ENCODE results near the gene GTF2F2. TPM values are rescaled to one million over a fixed set of nuclear protein-coding genes. Genes with fewer than 3 reads are reported as not detected.

GTF2F2 gene
- total and polyA plus RNA-seq, 9 of the 15 experiments (the other 6 are each of a cell fraction or from before 2014, with no cell fraction given) = 19.7 to 44.8 (median 32.4) TPM

DNA sequence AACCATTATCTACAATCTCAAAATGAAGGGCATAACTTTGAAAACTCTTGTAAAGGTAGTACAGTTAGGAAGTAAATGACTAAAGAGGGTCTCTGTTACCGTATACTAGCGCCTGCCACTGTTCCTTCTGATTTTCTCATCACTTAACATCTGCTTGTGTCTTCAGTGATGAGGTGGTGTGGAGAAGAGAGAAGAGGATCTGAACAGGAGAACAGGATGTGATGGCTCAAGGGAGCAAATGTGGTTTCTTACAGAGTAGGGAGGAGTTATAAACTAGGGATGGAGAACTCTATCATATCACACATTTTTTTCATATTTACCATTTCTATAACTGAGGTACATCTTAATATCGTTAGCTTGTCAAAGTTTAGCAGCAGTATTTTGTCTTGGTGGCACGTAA lies 79.4 kb downstream of the GTF2F2 start:
- no peak overlapping the region for H3K4me3 ChIP-seq
- WGBS (ENCODE audit: insufficient coverage, low coverage, missing lambda C conversion rate) = 94% methylated on average over 4 of the region's 4 CpGs
- no peaks in the 10 kb centered on the region for H3K9me3 ChIP-seq (replicated peaks; ENCODE audit: control insufficient read depth, insufficient read depth, low read depth, low read length)
- intact Hi-C loops (cut with micrococcal nuclease) = loop anchor here (10.0 kb wide), 1 partner anchor 105 kb away; no protein-coding TSS in a partner anchor
- TF ChIP-seq MTA2 (IDR thresholded peaks at IDR 0.05; ENCODE audit: low read depth) = no peak
- no peak for TF ChIP-seq HNRNPK (IDR thresholded peaks at IDR 0.05; ENCODE audit: low read depth, low read length, poor library complexity, severe bottlenecking)
- H4K20me1 ChIP-seq (replicated peaks; ENCODE audit: control insufficient read depth, insufficient read depth, low read length) = no peaks in the 10 kb centered on the region
- H3K4me2 ChIP-seq (ENCODE audit: insufficient read depth, low read length) = no peak overlapping the region
- in situ Hi-C loops (cut with MboI) = no loop called here
- FAIRE-seq (no peak), ATAC-seq (no peak), DNase-seq (ENCODE audit: extremely low read depth in 1 of 4, low spot score in 3 of 4) (no peak)
- no peaks in the 10 kb centered on the region for H3K27me3 ChIP-seq (ENCODE audit: control insufficient read depth in 2 of 2, insufficient read depth in 2 of 2, low read length in 2 of 2)
- ChIA-PET CTCF (ENCODE audit: low intra/inter-chr PET ratio) (interaction anchor here (0.6 kb wide), 1 partner anchor 9 kb away, joined by 3 read pairs; no protein-coding TSS in a partner anchor), POLR2A (no interaction called here)
- H2AFZ ChIP-seq (ENCODE audit: low read depth, low read length) = no peak overlapping the region
- H3K4me1 ChIP-seq (replicated peaks in 1 of 2; ENCODE audit: control insufficient read depth in 2 of 2, insufficient read depth in 2 of 2, low read length in 2 of 2) = peaks cover 0 to 5% of the 10 kb centered on the region in 2 experiments; a peak in 1 of 5 replicates
- peaks cover 12% of the 10 kb centered on the region for H3K36me3 ChIP-seq (ENCODE audit: control insufficient read depth, insufficient read depth, low read length)
- H3K79me2 ChIP-seq (ENCODE audit: control insufficient read depth, insufficient read depth, low read length) = peaks cover 6% of the 10 kb centered on the region; the same call in 2 of the 3 replicates
- H3K9me1 ChIP-seq (ENCODE audit: control insufficient read depth, insufficient read depth, low read length) = no peaks in the 10 kb centered on the region
- BruUV-seq (replicated peaks) = no TSS peak
- H3K27ac ChIP-seq (ENCODE audit: extremely low read depth, low read depth, low read length) = no peak overlapping the region
- no peak overlapping the region for H3K9ac ChIP-seq (ENCODE audit: insufficient read depth in 1 of 2, low read depth in 2 of 2, low read length in 2 of 2)

DNA sequence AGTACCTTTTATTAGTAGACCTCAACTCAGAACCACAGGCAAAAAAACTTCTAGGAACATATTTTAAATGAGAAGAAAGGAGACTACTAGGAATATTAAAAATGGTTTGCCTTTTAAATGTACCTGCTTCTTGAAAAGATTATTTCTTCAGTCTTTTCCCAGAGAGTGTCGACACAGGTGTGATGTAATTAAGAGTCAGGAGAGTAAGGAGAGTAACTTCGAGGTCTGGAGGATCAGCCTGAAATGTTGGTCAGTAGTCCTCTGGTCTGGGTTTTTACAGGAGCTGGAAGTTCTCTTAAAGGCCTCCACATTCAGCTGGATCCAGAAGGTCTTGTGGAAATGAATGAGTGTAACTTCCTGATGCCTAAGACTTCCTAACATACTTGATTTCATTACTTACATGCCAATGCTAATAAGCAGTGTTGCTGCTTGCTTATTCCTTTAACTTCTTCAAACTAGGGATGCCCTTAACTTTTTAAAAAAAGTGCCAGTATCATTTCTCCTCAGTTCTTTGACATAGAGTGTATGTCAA lies 80.5 kb downstream of the GTF2F2 start, which contains the start of gene KCTD4:
TSS of gene KCTD4 (minus strand) at position 345 of the 532 bp plus-strand sequence. CDS start 6,478 bp downstream, outside the sequence.
- in situ Hi-C loops (cut with MboI) (no loop called here), intact Hi-C loops (cut with micrococcal nuclease) (no loop called here)
- Histone ChIP-seq H3K4me2 (ENCODE audit: insufficient read depth, low read length) (no peak within 1 kb of the TSS), H3K9me3 (replicated peaks; ENCODE audit: control insufficient read depth, insufficient read depth, low read depth, low read length) (no peaks in the 10 kb centered on the region), H3K36me3 (ENCODE audit: control insufficient read depth, insufficient read depth, low read length) (peaks cover 12% of the 10 kb centered on the region; the same call in 2 of the 3 replicates), H3K4me1 (replicated peaks in 1 of 2; ENCODE audit: control insufficient read depth in 2 of 2, insufficient read depth in 2 of 2, low read length in 2 of 2) (0 out of 5 replicates have a peak, but pooled peaks cover 0 to 5% of the 10 kb centered on the region in 2 experiments), H2AFZ (ENCODE audit: low read depth, low read length) (no peak within 1 kb of the TSS), H3K27me3 (ENCODE audit: control insufficient read depth in 2 of 2, insufficient read depth in 2 of 2, low read length in 2 of 2) (no peaks in the 10 kb centered on the region), H3K9me1 (ENCODE audit: control insufficient read depth, insufficient read depth, low read length) (no peaks in the 10 kb centered on the region), H3K9ac (ENCODE audit: insufficient read depth in 1 of 2, low read depth in 2 of 2, low read length in 2 of 2) (no peak within 1 kb of the TSS), H3K79me2 (ENCODE audit: control insufficient read depth, insufficient read depth, low read length) (peaks cover 10% of the 10 kb centered on the region; the same call in 2 of the 3 replicates), H4K20me1 (replicated peaks; ENCODE audit: control insufficient read depth, insufficient read depth, low read length) (no peaks in the 10 kb centered on the region), H3K4me3 (no peak within 1 kb of the TSS), H3K27ac (ENCODE audit: extremely low read depth, low read depth, low read length) (no peak within 1 kb of the TSS)
- FAIRE-seq (no peak), ATAC-seq (no peak), DNase-seq (ENCODE audit: extremely low read depth in 1 of 4, low spot score in 3 of 4) (no peak)
- BruUV-seq (replicated peaks) = no TSS peak
- CTCF ChIA-PET (ENCODE audit: low intra/inter-chr PET ratio) = no interaction called here
- POLR2A ChIA-PET = no interaction called here
- 88% methylated on average over 2 of the region's 2 CpGs for WGBS (ENCODE audit: insufficient coverage, low coverage, missing lambda C conversion rate)
- TF ChIP-seq WHSC1 (IDR thresholded peaks at IDR 0.05; ENCODE audit: low read length) = no peak
- no peak for TF ChIP-seq KAT8 (IDR thresholded peaks at IDR 0.05; ENCODE audit: low read depth)
- no peak for TF ChIP-seq BACH1 (tag; IDR thresholded peaks at IDR 0.05)
- no peak for TF ChIP-seq MBD2 (IDR thresholded peaks at IDR 0.05; ENCODE audit: borderline replicate concordance, low read depth)
- no peak for TF ChIP-seq RNF2 (IDR thresholded peaks at IDR 0.05)
- TF ChIP-seq, protein P1, sequence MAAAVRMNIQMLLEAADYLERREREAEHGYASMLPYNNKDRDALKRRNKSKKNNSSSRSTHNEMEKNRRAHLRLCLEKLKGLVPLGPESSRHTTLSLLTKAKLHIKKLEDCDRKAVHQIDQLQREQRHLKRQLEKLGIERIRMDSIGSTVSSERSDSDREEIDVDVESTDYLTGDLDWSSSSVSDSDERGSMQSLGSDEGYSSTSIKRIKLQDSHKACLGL (CRISPR knock-in tag; IDR thresholded peaks at IDR 0.05; ENCODE audit: borderline replicate concordance, poor library complexity, severe bottlenecking) = no peak
- TF ChIP-seq, protein P2, sequence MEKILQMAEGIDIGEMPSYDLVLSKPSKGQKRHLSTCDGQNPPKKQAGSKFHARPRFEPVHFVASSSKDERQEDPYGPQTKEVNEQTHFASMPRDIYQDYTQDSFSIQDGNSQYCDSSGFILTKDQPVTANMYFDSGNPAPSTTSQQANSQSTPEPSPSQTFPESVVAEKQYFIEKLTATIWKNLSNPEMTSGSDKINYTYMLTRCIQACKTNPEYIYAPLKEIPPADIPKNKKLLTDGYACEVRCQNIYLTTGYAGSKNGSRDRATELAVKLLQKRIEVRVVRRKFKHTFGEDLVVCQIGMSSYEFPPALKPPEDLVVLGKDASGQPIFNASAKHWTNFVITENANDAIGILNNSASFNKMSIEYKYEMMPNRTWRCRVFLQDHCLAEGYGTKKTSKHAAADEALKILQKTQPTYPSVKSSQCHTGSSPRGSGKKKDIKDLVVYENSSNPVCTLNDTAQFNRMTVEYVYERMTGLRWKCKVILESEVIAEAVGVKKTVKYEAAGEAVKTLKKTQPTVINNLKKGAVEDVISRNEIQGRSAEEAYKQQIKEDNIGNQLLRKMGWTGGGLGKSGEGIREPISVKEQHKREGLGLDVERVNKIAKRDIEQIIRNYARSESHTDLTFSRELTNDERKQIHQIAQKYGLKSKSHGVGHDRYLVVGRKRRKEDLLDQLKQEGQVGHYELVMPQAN (IDR thresholded peaks at IDR 0.05; ENCODE audit: borderline replicate concordance) = no peak
- no peak for TF ChIP-seq ZNF146 (CRISPR knock-in tag; IDR thresholded peaks at IDR 0.05; ENCODE audit: unreplicated experiment)
- no peak for TF ChIP-seq ZFP1 (CRISPR knock-in tag; IDR thresholded peaks at IDR 0.05)
- TF ChIP-seq ZNF311 (CRISPR knock-in tag; IDR thresholded peaks at IDR 0.05) = no peak
- no peak for TF ChIP-seq U2AF2 (optimal IDR thresholded peaks at IDR 0.05; ENCODE audit: low read depth, low read length)
- TF ChIP-seq CBX8 (IDR thresholded peaks at IDR 0.05; ENCODE audit: borderline replicate concordance, extremely low read depth, low read depth, low read length, poor library complexity, severe bottlenecking) = no peak
- TF ChIP-seq NCOA1 (IDR thresholded peaks at IDR 0.05; ENCODE audit: low read depth) = no peak
